SK-N-MC (cell line): ENCODE results near the gene RASA3.

Experiments used
- DNase-seq: peaks from one replicate; pipeline ENCODE4 v3.0.0-alpha.2; 2011; ENCODE audit warnings: low read depth, low spot score
- H3K27ac ChIP-seq: fragments of 200-600 bp; sonication (generic); 2 replicates; pipeline ENCODE4 v1.5.1; 2016; ENCODE audit warnings: mixed run types
- H3K36me3 ChIP-seq: fragments of 200-600 bp; sonication (generic); 2 replicates; pipeline ENCODE4 v1.6.1; 2017; ENCODE audit warnings: antibody characterized with exemption, low read length, mixed read lengths; ENCODE audit not compliant: insufficient read depth
- H3K4me3 ChIP-seq: fragments of 200-600 bp; sonication (generic); 2 replicates; pipeline ENCODE4 v1.5.1; 2016
- H3K9ac ChIP-seq: fragments of 200-600 bp; sonication (generic); 2 replicates; pipeline ENCODE4 v1.8.0; 2017; ENCODE audit warnings: mixed run types, mixed read lengths; ENCODE audit not compliant: insufficient read length
- H3K9me3 ChIP-seq: fragments of 200-600 bp; sonication (generic); 2 replicates; pipeline ENCODE4 v1.6.1; 2017; ENCODE audit warnings: low read depth, mild to moderate bottlenecking, antibody characterized with exemption, low read length, moderate library complexity, mixed read lengths
- EZH2 ChIP-seq: fragments of 200-600 bp; sonication (generic); IDR thresholded peaks from one replicate; pipeline ENCODE4 v1.6.1; 2017; ENCODE audit warnings: antibody characterized with exemption
- FOXP2 ChIP-seq: optimal IDR thresholded peaks from 2 replicates; pipeline ENCODE3; 2011; ENCODE audit warnings: mild to moderate bottlenecking, moderate library complexity; ENCODE audit not compliant: insufficient read depth; ENCODE audit errors: extremely low read length, control extremely low read depth
- POLR2AphosphoS5 ChIP-seq: IDR thresholded peaks from 2 replicates; pipeline ENCODE4 v1.6.1; 2012; ENCODE audit warnings: mild to moderate bottlenecking, low read depth, low read length, borderline replicate concordance

The RASA3 gene

DNA sequence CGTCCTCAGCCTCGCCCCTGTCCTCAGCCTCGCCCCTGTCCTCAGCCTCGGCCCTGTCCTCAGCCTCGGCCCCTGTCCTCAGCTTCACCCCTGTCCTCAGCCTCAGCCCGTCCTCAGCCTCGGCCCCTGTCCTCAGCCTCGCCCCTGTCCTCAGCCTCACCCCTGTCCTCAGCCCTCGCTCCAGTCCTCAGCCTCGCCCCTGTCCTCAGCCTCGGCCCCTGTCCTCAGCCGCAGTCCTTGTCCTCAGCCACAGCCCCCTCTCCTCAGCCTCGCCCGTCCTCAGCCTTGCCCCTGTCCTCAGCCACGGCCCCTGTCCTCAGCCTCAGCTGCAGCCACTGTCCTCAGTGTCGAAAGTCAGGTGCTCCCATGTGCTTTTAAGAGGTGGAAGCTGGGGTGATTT, 169.0 kb downstream of the RASA3 start:
- TF ChIP-seq EZH2 (no peak), POLR2AphosphoS5 (no peak), FOXP2 (no peak)
- Histone ChIP-seq H3K36me3 (no peaks in the 10 kb centered on the region), H3K27ac (no peak overlapping the region), H3K4me3 (no peak overlapping the region), H3K9me3 (no peaks in the 10 kb centered on the region), H3K9ac (no peak overlapping the region)
- no peak for DNase-seq

DNA sequence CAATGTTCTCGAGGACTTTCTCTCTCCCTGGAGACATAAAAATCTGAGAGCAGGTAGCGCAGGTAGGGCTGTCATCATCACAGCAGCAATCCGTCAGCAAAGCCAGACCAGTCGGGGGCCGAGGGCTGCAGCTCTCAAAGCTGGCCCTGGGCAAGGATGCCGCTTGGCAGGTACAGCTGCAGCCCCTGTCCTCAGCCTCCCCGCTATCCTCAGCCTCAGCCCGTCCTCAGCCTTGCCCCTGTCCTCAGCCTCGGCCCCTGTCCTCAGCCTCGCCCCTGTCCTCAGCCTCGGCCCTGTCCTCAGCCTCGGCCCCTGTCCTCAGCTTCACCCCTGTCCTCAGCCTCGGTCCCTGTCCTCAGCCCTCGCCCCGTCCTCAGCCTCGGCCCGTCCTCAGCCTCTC, 169.4 kb downstream of the RASA3 start:
- no peak for DNase-seq
- no peak overlapping the region for H3K27ac ChIP-seq
- H3K36me3 ChIP-seq, result no peaks in the 10 kb centered on the region
- H3K9me3 ChIP-seq, result no peaks in the 10 kb centered on the region
- H3K4me3 ChIP-seq, result no peak overlapping the region
- H3K9ac ChIP-seq, result no peak overlapping the region
- TF ChIP-seq FOXP2, result no peak
- no peak for TF ChIP-seq POLR2AphosphoS5
- no peak for TF ChIP-seq EZH2

DNA sequence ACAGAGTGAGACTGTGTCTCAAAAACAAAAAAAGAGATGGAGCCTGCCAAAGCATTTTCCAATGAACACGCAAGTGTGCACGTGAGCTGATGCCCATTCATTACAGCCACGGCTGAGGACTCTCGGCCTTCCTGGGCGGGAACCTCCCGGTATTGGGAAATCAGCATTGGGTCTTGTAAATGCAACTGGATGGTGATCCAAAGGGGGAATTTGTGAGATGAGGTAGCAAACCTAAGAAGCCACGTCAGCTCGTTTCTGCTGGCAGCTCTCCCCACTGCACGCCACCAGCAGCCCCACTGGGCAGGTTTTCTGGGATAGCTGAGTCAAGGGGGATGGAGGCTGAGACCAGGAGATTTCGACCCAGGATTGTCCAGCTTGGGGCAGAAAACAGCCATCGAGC, 170.0 kb downstream of the RASA3 start:
- H3K4me3 ChIP-seq, result no peak overlapping the region
- DNase-seq, result no peak
- H3K27ac ChIP-seq, result no peak overlapping the region
- H3K9ac ChIP-seq, result no peak overlapping the region
- H3K36me3 ChIP-seq, result no peaks in the 10 kb centered on the region
- TF ChIP-seq FOXP2 (no peak), EZH2 (no peak), POLR2AphosphoS5 (no peak)
- no peaks in the 10 kb centered on the region for H3K9me3 ChIP-seq

DNA sequence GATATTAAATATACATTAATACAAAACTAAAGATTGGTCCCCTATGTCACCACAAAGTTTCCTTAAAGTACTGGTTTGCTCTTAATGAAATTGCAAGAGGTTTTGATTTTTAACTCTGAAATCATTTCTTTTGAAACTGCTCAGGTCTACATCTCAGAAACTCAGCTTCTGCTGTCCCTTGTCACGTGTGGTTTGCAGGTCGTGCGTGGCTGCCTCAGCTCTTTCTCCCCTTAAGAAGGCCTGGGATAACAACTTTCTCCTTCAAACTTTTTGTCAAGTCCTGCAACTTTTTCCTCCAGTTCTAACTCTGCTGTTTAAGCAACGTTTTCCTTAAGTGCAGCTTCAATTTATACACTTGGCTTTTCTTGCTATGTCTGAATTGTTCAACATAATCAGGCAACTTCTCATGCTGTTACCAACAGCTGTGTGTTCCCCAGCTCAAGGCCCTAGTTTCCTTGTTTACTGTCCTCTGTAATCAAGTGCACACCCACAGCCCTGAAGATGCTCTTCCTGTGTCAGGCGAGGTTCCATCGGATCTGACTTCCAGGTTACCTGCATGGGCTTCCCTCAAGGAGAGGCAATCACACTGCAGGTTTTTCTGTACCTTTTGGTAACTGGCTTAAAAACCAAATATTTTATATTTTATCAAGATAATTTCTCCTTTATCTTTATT, 172.0 kb downstream of the RASA3 start:
- Histone ChIP-seq H3K4me3 (no peak overlapping the region), H3K9ac (no peak overlapping the region), H3K36me3 (no peaks in the 10 kb centered on the region), H3K27ac (no peak overlapping the region), H3K9me3 (no peaks in the 10 kb centered on the region)
- no peak for DNase-seq
- TF ChIP-seq POLR2AphosphoS5 (no peak), EZH2 (no peak), FOXP2 (no peak)

DNA sequence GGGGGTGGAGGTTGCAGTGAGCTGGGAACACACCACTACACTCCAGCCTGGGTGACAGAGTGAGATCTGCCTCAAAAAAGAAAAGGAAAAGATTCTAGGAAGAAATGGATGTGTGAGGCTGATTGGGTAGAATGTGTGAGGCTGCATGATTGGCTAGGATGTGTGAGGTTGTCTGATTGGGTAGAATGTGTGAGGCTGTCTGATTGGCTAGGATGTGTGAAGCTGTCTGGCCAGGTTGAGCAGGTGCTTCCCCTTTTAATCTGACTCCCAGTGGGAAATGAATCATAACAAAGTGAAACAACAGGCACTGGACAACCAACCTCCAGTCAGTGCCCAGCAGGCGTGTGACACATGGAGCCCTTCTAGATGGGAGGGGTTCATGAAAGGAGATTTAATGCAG, 173.2 kb downstream of the RASA3 start:
- H3K9ac ChIP-seq, result no peak overlapping the region
- H3K9me3 ChIP-seq, result no peaks in the 10 kb centered on the region
- no peak overlapping the region for H3K4me3 ChIP-seq
- no peaks in the 10 kb centered on the region for H3K36me3 ChIP-seq
- DNase-seq, result no peak
- TF ChIP-seq POLR2AphosphoS5 (no peak), EZH2 (no peak), FOXP2 (no peak)
- no peak overlapping the region for H3K27ac ChIP-seq

DNA sequence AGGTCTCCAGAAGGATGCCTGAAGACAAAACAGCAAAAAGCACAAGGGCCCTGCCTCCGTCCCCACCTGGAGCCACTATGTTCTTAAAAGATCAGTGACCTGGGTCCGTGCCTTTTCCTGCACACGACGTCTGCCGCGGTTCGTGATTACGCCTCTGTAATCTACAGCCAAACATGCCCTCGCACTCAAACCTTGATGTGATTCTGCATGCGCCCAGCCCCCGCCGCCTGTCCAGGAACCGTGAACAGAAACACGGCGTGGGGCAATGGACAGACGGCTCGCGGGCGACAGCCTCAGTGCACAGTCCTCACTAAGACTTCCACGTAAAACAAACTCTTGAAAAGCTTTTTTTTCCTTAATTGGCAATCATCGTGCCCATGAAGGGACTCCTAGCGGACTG, 174.1 kb downstream of the RASA3 start:
- Histone ChIP-seq H3K4me3 (no peak overlapping the region), H3K9me3 (no peaks in the 10 kb centered on the region), H3K27ac (no peak overlapping the region), H3K9ac (no peak overlapping the region), H3K36me3 (no peaks in the 10 kb centered on the region)
- DNase-seq, result no peak
- TF ChIP-seq FOXP2 (no peak), EZH2 (no peak), POLR2AphosphoS5 (no peak)

DNA sequence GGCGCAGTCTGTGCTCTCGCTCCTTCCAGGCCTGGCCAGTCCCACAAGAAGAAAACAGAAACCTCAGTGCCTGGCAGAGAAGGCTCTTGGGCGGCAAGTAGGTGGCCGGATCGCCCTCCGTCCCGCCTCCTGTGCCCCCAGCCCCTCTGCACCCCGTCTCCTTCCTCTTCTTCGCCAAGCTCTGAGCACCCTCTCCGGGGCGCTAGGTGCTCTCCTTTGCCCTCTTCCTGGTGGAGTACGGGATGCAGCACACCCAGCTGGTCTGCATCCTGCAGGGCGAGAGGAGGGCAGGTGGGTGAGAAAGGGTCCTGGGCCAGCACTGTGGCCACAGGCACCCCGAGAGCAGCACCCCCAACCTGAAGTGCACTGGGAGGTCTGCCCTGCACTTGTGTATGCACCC, 175.9 kb downstream of the RASA3 start:
- no peaks in the 10 kb centered on the region for H3K36me3 ChIP-seq
- TF ChIP-seq FOXP2, result no peak
- TF ChIP-seq EZH2, result no peak
- TF ChIP-seq POLR2AphosphoS5, result no peak
- no peak overlapping the region for H3K4me3 ChIP-seq
- H3K9me3 ChIP-seq, result no peaks in the 10 kb centered on the region
- no peak for DNase-seq
- H3K9ac ChIP-seq, result no peak overlapping the region
- no peak overlapping the region for H3K27ac ChIP-seq

DNA sequence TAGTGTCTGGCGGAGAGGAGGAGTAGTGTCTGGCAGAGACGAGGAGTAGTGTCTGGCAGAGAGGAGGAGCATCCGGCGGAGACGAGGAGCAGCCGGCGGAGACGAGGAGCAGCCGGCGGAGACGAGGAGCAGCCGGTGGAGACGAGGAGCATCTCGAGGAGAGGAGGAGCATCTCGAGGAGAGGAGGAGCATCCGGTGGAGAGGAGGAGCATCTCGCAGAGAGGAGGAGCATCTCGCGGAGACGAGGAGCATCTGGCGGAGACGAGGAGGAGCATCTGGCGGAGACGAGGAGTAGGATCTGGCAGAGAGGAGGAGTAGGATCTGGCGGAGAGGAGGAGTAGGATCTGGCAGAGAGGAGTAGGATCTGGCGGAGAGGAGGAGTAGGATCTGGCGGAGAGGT, 176.7 kb downstream of the RASA3 start:
- Histone ChIP-seq H3K9ac (no peak overlapping the region), H3K4me3 (no peak overlapping the region), H3K27ac (no peak overlapping the region), H3K36me3 (no peaks in the 10 kb centered on the region), H3K9me3 (no peaks in the 10 kb centered on the region)
- no peak for TF ChIP-seq FOXP2
- no peak for TF ChIP-seq EZH2
- no peak for TF ChIP-seq POLR2AphosphoS5
- DNase-seq, result no peak

DNA sequence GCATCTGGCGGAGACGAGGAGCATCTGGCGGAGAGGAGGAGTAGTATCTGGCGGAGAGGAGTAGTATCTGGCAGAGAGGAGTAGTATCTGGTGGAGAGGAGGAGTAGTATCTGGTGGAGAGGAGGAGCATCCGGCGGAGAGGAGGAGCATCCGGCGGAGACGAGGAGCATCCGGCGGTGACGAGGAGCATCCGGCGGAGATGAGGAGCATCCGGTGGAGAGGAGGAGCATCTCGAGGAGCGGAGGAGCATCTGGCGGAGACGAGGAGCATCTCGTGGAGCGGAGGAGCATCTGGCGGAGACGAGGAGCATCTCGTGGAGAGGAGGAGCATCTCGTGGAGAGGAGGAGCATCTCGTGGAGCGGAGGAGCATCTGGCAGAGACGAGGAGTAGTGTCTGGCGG, 177.2 kb downstream of the RASA3 start:
- Histone ChIP-seq H3K9me3 (no peaks in the 10 kb centered on the region), H3K9ac (no peak overlapping the region), H3K36me3 (no peaks in the 10 kb centered on the region), H3K4me3 (no peak overlapping the region), H3K27ac (no peak overlapping the region)
- TF ChIP-seq FOXP2 (no peak), EZH2 (no peak), POLR2AphosphoS5 (no peak)
- DNase-seq, result no peak
